OCI-LY7 (cell line): ENCODE measurements around the gene ARHGAP26.

ENCODE experiments used
- CTCF ChIP-seq: fragments of 200-600 bp; sonication (generic); conservative IDR thresholded peaks from 2 replicates; pipeline ENCODE4 v1.5.1; 2014; ENCODE audit warnings: mild to moderate bottlenecking, antibody characterized with exemption, low read length, moderate library complexity, mixed read lengths
- EZH2phosphoT487 ChIP-seq: fragments of 200-600 bp; sonication (generic); IDR thresholded peaks from 2 replicates; pipeline ENCODE4 v1.6.1; 2018; ENCODE audit warnings: low read depth, borderline replicate concordance, mild to moderate bottlenecking, mixed run types, antibody characterized with exemption, low read length, moderate library complexity, mixed read lengths

GRCh38 chr5:143254819-143255218 lies 484.6 kb downstream of the ARHGAP26 start:
- TF ChIP-seq CTCF (no peak), EZH2phosphoT487 (no peak)
